ENCODE measurements around the gene RAP1GAP2.

RAP1GAP2 gene

GRCh38 chr17:2925011-2925410, 128.8 kb downstream of the RAP1GAP2 start:
- TF ChIP-seq CTCF (IDR thresholded peaks at IDR 0.05; ENCODE audit: low read depth, low read length) = no peak

GRCh38 chr17:2926019-2926650, 129.9 kb downstream of the RAP1GAP2 start:
- H3K4me3 ChIP-seq (ENCODE audit: low read depth, low read length) = no peak overlapping the region
- TF ChIP-seq CTCF (IDR thresholded peaks at IDR 0.05; ENCODE audit: low read depth, low read length) = no peak

More at GRCh38 chr17:2925011-2925410, 128.8 kb downstream of the RAP1GAP2 start:
- no peak overlapping the region for H3K4me3 ChIP-seq (ENCODE audit: low read depth, low read length)

GRCh38 chr17:2928294-2928890, 132.2 kb downstream of the RAP1GAP2 start:
- no peak for TF ChIP-seq CTCF (IDR thresholded peaks at IDR 0.05; ENCODE audit: low read depth, low read length)
- H3K4me3 ChIP-seq (ENCODE audit: low read depth, low read length) = no peak overlapping the region

- no peak overlapping the region for H3K4me3 ChIP-seq (ENCODE audit: low read depth, low read length)
- TF ChIP-seq CTCF (IDR thresholded peaks at IDR 0.05; ENCODE audit: low read depth, low read length) = peak; percentile 61
Observed at GRCh38 chr17:2929881-2930533, 133.8 kb downstream of the RAP1GAP2 start.

- no peak for TF ChIP-seq CTCF (IDR thresholded peaks at IDR 0.05; ENCODE audit: low read depth, low read length)
Observed at GRCh38 chr17:2931876-2932275, 135.6 kb downstream of the RAP1GAP2 start.

GRCh38 chr17:2932946-2933345, 136.7 kb downstream of the RAP1GAP2 start:
- no peak for TF ChIP-seq CTCF (IDR thresholded peaks at IDR 0.05; ENCODE audit: low read depth, low read length)
- H3K4me3 ChIP-seq (ENCODE audit: low read depth, low read length) = no peak overlapping the region

More at GRCh38 chr17:2931876-2932275, 135.6 kb downstream of the RAP1GAP2 start:
- no peak overlapping the region for H3K4me3 ChIP-seq (ENCODE audit: low read depth, low read length)

- no peak overlapping the region for H3K4me3 ChIP-seq (ENCODE audit: low read depth, low read length)
- TF ChIP-seq CTCF (IDR thresholded peaks at IDR 0.05; ENCODE audit: low read depth, low read length) = no peak
Observed at GRCh38 chr17:2933606-2934005, 137.4 kb downstream of the RAP1GAP2 start.
